CD1c-positive myeloid dendritic cell (primary cell): ENCODE measurements around the gene TP53I11.

ENCODE experiments used
- DNase-seq: peaks from one replicate; pipeline ENCODE4 v3.0.0-alpha.2; 2016; ENCODE audit errors: extremely low spot score

The TP53I11 gene

GRCh38 chr11:44940404-44940803, 10.3 kb downstream of the TP53I11 start:
- DNase-seq = no peak

- peak; percentile 90 for DNase-seq
Measured at GRCh38 chr11:44939673-44940395, 10.8 kb downstream of the TP53I11 start.

GRCh38 chr11:44938066-44938691, 12.5 kb downstream of the TP53I11 start:
- DNase-seq = no peak

GRCh38 chr11:44936951-44937543, 13.6 kb downstream of the TP53I11 start:
- DNase-seq = no peak

- peak; percentile 73 for DNase-seq
Measured at GRCh38 chr11:44936525-44936924, 14.2 kb downstream of the TP53I11 start.

- DNase-seq = no peak
Measured at GRCh38 chr11:44934735-44935250, 15.9 kb downstream of the TP53I11 start.

- DNase-seq = no peak
Measured at GRCh38 chr11:44934110-44934509, 16.6 kb downstream of the TP53I11 start.

GRCh38 chr11:44931466-44931865, 19.2 kb downstream of the TP53I11 start:
- DNase-seq = no peak

GRCh38 chr11:44930588-44931302, 19.9 kb downstream of the TP53I11 start:
- DNase-seq = no peak

- no peak for DNase-seq
Measured at GRCh38 chr11:44928816-44929215, 21.9 kb downstream of the TP53I11 start.

- DNase-seq = no peak
Measured at GRCh38 chr11:44928144-44928543, 22.5 kb downstream of the TP53I11 start.

GRCh38 chr11:44927174-44927661, 23.5 kb downstream of the TP53I11 start:
- DNase-seq = peak; percentile 75

GRCh38 chr11:44926036-44926435, 24.6 kb downstream of the TP53I11 start:
- no peak for DNase-seq

- DNase-seq = no peak
Measured at GRCh38 chr11:44923806-44924205, 26.9 kb downstream of the TP53I11 start.

- no peak for DNase-seq
Measured at GRCh38 chr11:44923115-44923514, 27.6 kb downstream of the TP53I11 start.

- DNase-seq = no peak
Measured at GRCh38 chr11:44920451-44920850, 30.2 kb downstream of the TP53I11 start.

- DNase-seq = no peak
Measured at GRCh38 chr11:44917741-44918140, 32.9 kb downstream of the TP53I11 start.

GRCh38 chr11:44916801-44917385, 33.8 kb downstream of the TP53I11 start:
- DNase-seq = peak; percentile 28

GRCh38 chr11:44916331-44916730, 34.4 kb downstream of the TP53I11 start:
- DNase-seq = peak; percentile 39

GRCh38 chr11:44915621-44916020, 35.1 kb downstream of the TP53I11 start:
- DNase-seq = peak; percentile 73

GRCh38 chr11:44915004-44915403, 35.7 kb downstream of the TP53I11 start:
- no peak for DNase-seq

- no peak for DNase-seq
Measured at GRCh38 chr11:44914105-44914504, 36.6 kb downstream of the TP53I11 start.
